Measurements from ENCODE around the gene KIF3B. TPM values are rescaled to one million over a fixed set of nuclear protein-coding genes. Genes with fewer than 3 reads are reported as not detected.
A peak's percentile ranks its signal among the peaks of the same experiment; 100 is the strongest.

Gene KIF3B
- total RNA-seq, 1 experiment from 2014 or later = 52.3 TPM

GRCh38 chr20:32330555-32330897 is 53.1 kb downstream of the KIF3B start:
- no peak overlapping the region for H3K27ac ChIP-seq
- H3K27me3 ChIP-seq (ENCODE audit: insufficient read depth, low read depth) = no peaks in the 10 kb centered on the region
- H3K4me3 ChIP-seq = no peak overlapping the region
- H3K4me2 ChIP-seq = no peak overlapping the region
- H2AFZ ChIP-seq = no peak overlapping the region
- peaks cover 12% of the 10 kb centered on the region for H3F3A ChIP-seq (ENCODE audit: insufficient read depth, low read depth)
- no TSS peak for BruUV-seq (replicated peaks)
- ChIA-PET CTCF (no interaction called here), POLR2A (ENCODE audit: unreplicated experiment) (no interaction called here)
- peaks cover 15% of the 10 kb centered on the region for H3K4me1 ChIP-seq (replicated peaks; ENCODE audit: insufficient read depth)
- H3K9me2 ChIP-seq (ENCODE audit: insufficient read depth) = no peaks in the 10 kb centered on the region
- no peak for DNase-seq
- TF ChIP-seq EZH2 (IDR thresholded peaks at IDR 0.05; ENCODE audit: low read depth) (no peak), CTCF (conservative IDR thresholded peaks at IDR 0.05) (no peak)
- H3K79me2 ChIP-seq (ENCODE audit: low read depth) = no peaks in the 10 kb centered on the region
- H3K9me3 ChIP-seq (ENCODE audit: insufficient read depth, low read depth) = no peaks in the 10 kb centered on the region
- peaks cover 18% of the 10 kb centered on the region for H3K36me3 ChIP-seq (ENCODE audit: low read depth)
- H4K20me1 ChIP-seq (ENCODE audit: insufficient read depth) = no peaks in the 10 kb centered on the region
- intact Hi-C loops (cut with micrococcal nuclease; ENCODE audit: unreplicated experiment) = loop anchor here (5.0 kb wide), 2 partner anchors 53 to 123 kb away; partner anchors contain the start of genes KIF3B, PLAGL2 and POFUT1

GRCh38 chr20:32332614-32333013 is 55.2 kb downstream of the KIF3B start:
- TF ChIP-seq EZH2 (IDR thresholded peaks at IDR 0.05; ENCODE audit: low read depth) = no peak
- no peak for TF ChIP-seq CTCF (conservative IDR thresholded peaks at IDR 0.05)
- no peaks in the 10 kb centered on the region for H3K27me3 ChIP-seq (ENCODE audit: insufficient read depth, low read depth)
- intact Hi-C loops (cut with micrococcal nuclease; ENCODE audit: unreplicated experiment) = loop anchor here (2.0 to 5.0 kb wide), 3 partner anchors 55 to 150 kb away; partner anchors contain the start of genes KIF3B, PLAGL2 and POFUT1
- no peaks in the 10 kb centered on the region for H3K4me1 ChIP-seq (replicated peaks; ENCODE audit: insufficient read depth)
- no peak overlapping the region for H2AFZ ChIP-seq
- ChIA-PET POLR2A (ENCODE audit: unreplicated experiment) (interaction anchor here (0.5 kb wide), 1 partner anchor 74 kb away, joined by 3 read pairs; no protein-coding TSS in a partner anchor), CTCF (no interaction called here)
- H3K36me3 ChIP-seq (ENCODE audit: low read depth) = peaks cover 18% of the 10 kb centered on the region
- H3K27ac ChIP-seq = no peak overlapping the region
- H3K9me3 ChIP-seq (ENCODE audit: insufficient read depth, low read depth) = no peaks in the 10 kb centered on the region
- peaks cover 8% of the 10 kb centered on the region; the same call in 1 of the 2 replicates for H3F3A ChIP-seq (ENCODE audit: insufficient read depth, low read depth)
- H3K9me2 ChIP-seq (ENCODE audit: insufficient read depth) = no peaks in the 10 kb centered on the region
- H3K79me2 ChIP-seq (ENCODE audit: low read depth) = no peaks in the 10 kb centered on the region
- no peak overlapping the region for H3K4me3 ChIP-seq
- no peaks in the 10 kb centered on the region for H4K20me1 ChIP-seq (ENCODE audit: insufficient read depth)
- no peak overlapping the region for H3K4me2 ChIP-seq
- peak; percentile 36 to 70 for DNase-seq
- no TSS peak for BruUV-seq (replicated peaks)

- H3K27me3 ChIP-seq (ENCODE audit: insufficient read depth, low read depth) = no peaks in the 10 kb centered on the region
- no peak overlapping the region for H2AFZ ChIP-seq
- H3K4me2 ChIP-seq = no peak overlapping the region
- TF ChIP-seq EZH2 (IDR thresholded peaks at IDR 0.05; ENCODE audit: low read depth) = no peak
- no peak for TF ChIP-seq CTCF (conservative IDR thresholded peaks at IDR 0.05)
- H3F3A ChIP-seq (ENCODE audit: insufficient read depth, low read depth) = peaks cover 8% of the 10 kb centered on the region; the same call in 1 of the 2 replicates
- intact Hi-C loops (cut with micrococcal nuclease; ENCODE audit: unreplicated experiment) = loop anchor here (2.0 to 5.0 kb wide), 3 partner anchors 56 to 149 kb away; partner anchors contain the start of genes KIF3B, PLAGL2 and POFUT1
- H3K9me2 ChIP-seq (ENCODE audit: insufficient read depth) = no peaks in the 10 kb centered on the region
- H3K9me3 ChIP-seq (ENCODE audit: insufficient read depth, low read depth) = no peaks in the 10 kb centered on the region
- H3K27ac ChIP-seq = no peak overlapping the region
- BruUV-seq (replicated peaks) = TSS peak; percentile 11
- DNase-seq = peak in 1 of 2 experiments; percentile 31
- no peaks in the 10 kb centered on the region for H3K79me2 ChIP-seq (ENCODE audit: low read depth)
- H3K4me1 ChIP-seq (replicated peaks; ENCODE audit: insufficient read depth) = no peaks in the 10 kb centered on the region
- no peaks in the 10 kb centered on the region for H4K20me1 ChIP-seq (ENCODE audit: insufficient read depth)
- no peak overlapping the region for H3K4me3 ChIP-seq
- CTCF ChIA-PET = no interaction called here
- POLR2A ChIA-PET (ENCODE audit: unreplicated experiment) = no interaction called here
- peaks cover 18% of the 10 kb centered on the region for H3K36me3 ChIP-seq (ENCODE audit: low read depth)
These were observed 55.9 kb downstream of the KIF3B start for GRCh38 chr20:32333181-32333987.
